ENCODE measurements around the gene ERCC1.

The ERCC1 gene

GRCh38 chr19:45368737-45369340, 54.9 kb downstream of the ERCC1 start:
- DNase-seq (ENCODE audit: low read depth in 2 of 2, low spot score in 1 of 2), result no peak

- DNase-seq (ENCODE audit: low read depth in 2 of 2, low spot score in 1 of 2), result no peak
Observed at GRCh38 chr19:45368127-45368526, 55.6 kb downstream of the ERCC1 start.

GRCh38 chr19:45364696-45365095, 59.0 kb downstream of the ERCC1 start:
- no peak for DNase-seq (ENCODE audit: low read depth in 2 of 2, low spot score in 1 of 2)

- DNase-seq (ENCODE audit: low read depth in 2 of 2, low spot score in 1 of 2), result no peak
Observed at GRCh38 chr19:45363861-45364459, 59.8 kb downstream of the ERCC1 start.

- no peak for DNase-seq (ENCODE audit: low read depth in 2 of 2, low spot score in 1 of 2)
Observed at GRCh38 chr19:45362291-45362690, 61.4 kb downstream of the ERCC1 start.

- DNase-seq (ENCODE audit: low read depth in 2 of 2, low spot score in 1 of 2), result no peak
Observed at GRCh38 chr19:45361608-45362007, 62.1 kb downstream of the ERCC1 start.

- no peak for DNase-seq (ENCODE audit: low read depth in 2 of 2, low spot score in 1 of 2)
Observed at GRCh38 chr19:45358213-45358792, 65.4 kb downstream of the ERCC1 start.

- DNase-seq (ENCODE audit: low read depth in 2 of 2, low spot score in 1 of 2), result no peak
Observed at GRCh38 chr19:45357445-45357783, 66.3 kb downstream of the ERCC1 start.

Measured in stimulated activated CD8-positive, alpha-beta memory T cell treated with anti-CD3 and anti-CD28 coated beads, Interleukin-4, amount 100 ng/mL, for 4 hours (primary cell).